Retinal pigment epithelial cell (primary cell): ENCODE measurements around the gene MS4A4E.

Source experiments
- DNase-seq: peaks from one replicate; pipeline ENCODE4 v3.0.0-alpha.2; 2010; ENCODE audit warnings: low read depth
- H3K4me3 ChIP-seq: 2 replicates; pipeline ENCODE4 v1.5.1; 2011; ENCODE audit warnings: mild to moderate bottlenecking, low read length, control low read depth, moderate library complexity
- CTCF ChIP-seq: conservative IDR thresholded peaks from 2 replicates; pipeline ENCODE4 v1.5.1; 2011; ENCODE audit warnings: low read depth, low read length, control low read depth, inconsistent platforms

The MS4A4E gene

GRCh38 chr11:60169264-60169915 lies 73.5 kb downstream of the MS4A4E start:
- TF ChIP-seq CTCF = peak; percentile 45
- no peak for DNase-seq
- no peak overlapping the region for H3K4me3 ChIP-seq

GRCh38 chr11:60168306-60168705 lies 74.6 kb downstream of the MS4A4E start:
- no peak for DNase-seq
- no peak overlapping the region for H3K4me3 ChIP-seq
- no peak for TF ChIP-seq CTCF

GRCh38 chr11:60165951-60166350 lies 77.0 kb downstream of the MS4A4E start:
- no peak overlapping the region for H3K4me3 ChIP-seq
- no peak for DNase-seq
- no peak for TF ChIP-seq CTCF

GRCh38 chr11:60165538-60165937 lies 77.4 kb downstream of the MS4A4E start:
- no peak for DNase-seq
- H3K4me3 ChIP-seq = no peak overlapping the region
- no peak for TF ChIP-seq CTCF

- no peak overlapping the region for H3K4me3 ChIP-seq
- TF ChIP-seq CTCF = no peak
- DNase-seq = no peak
These were observed 78.3 kb downstream of the MS4A4E start for GRCh38 chr11:60164550-60165075.

- TF ChIP-seq CTCF = no peak
- DNase-seq = no peak
- no peak overlapping the region for H3K4me3 ChIP-seq
These were observed 81.2 kb downstream of the MS4A4E start for GRCh38 chr11:60161766-60162165.

- no peak for DNase-seq
- no peak for TF ChIP-seq CTCF
These were observed 81.8 kb downstream of the MS4A4E start for GRCh38 chr11:60161107-60161506.

More at GRCh38 chr11:60161107-60161506, 81.8 kb downstream of the MS4A4E start:
- H3K4me3 ChIP-seq = no peak overlapping the region
